Transverse colon (tissue), 4 donors: ENCODE results near the gene SRPRA.

Experiments
- CTCF ChIP-seq, 5 experiments: fragments of 200-600 bp in 3 of 5; fragments of 450-650 bp in 2 of 5; sonication (generic) in 3 of 5; IDR thresholded peaks; 1 replicate in 2 of 5; 2 replicates in 3 of 5; pipeline ENCODE4 v1.5.1; 2016 to 2017; ENCODE audit warnings: antibody characterized with exemption in 5 of 5, inconsistent platforms in 3 of 5, mild to moderate bottlenecking in 2 of 5, moderate library complexity in 1 of 5
- EP300 ChIP-seq: sonication (generic); formaldehyde crosslinking; IDR thresholded peaks from one replicate; pipeline ENCODE4 v1.6.1; 2017; ENCODE audit warnings: antibody characterized with exemption, low read depth
- POLR2A ChIP-seq: fragments of 450-650 bp; IDR thresholded peaks from one replicate; pipeline ENCODE4 v1.6.1; 2016; ENCODE audit warnings: antibody characterized with exemption, mild to moderate bottlenecking, moderate library complexity
- POLR2AphosphoS5 ChIP-seq, 3 donors: sonication (generic); formaldehyde crosslinking; IDR thresholded peaks; one replicate each; pipeline ENCODE4 v1.6.1; 2016; ENCODE audit warnings: antibody characterized with exemption in 3 of 3

- TF ChIP-seq EP300 (no peak), CTCF (IDR thresholded peaks at IDR 0.05) (no peak), POLR2AphosphoS5 (IDR thresholded peaks at IDR 0.05) (no peak), POLR2A (no peak)
Measured at GRCh38 chr11:126217491-126217890, 51.2 kb downstream of the SRPRA start.
